ENCODE data around the gene TYW5. TPM values are rescaled to one million over a fixed set of nuclear protein-coding genes. Genes with fewer than 3 reads are reported as not detected.
"Not testable (repeated sequence)": the region's sequence is repeated elsewhere in the genome, so short reads cannot be mapped to it uniquely, and the experiment has no call there.

The TYW5 gene
- total and polyA plus RNA-seq, 7 donors = 2.4 to 8.0 (median 6.1) TPM

- peaks cover 0 to 9% (median 4%) of the 10 kb centered on the region in 4 donors for H3K4me1 ChIP-seq
- no peak overlapping the region for H3K27ac ChIP-seq
- no peaks in the 10 kb centered on the region for H3K27me3 ChIP-seq
- H3K36me3 ChIP-seq = peaks cover 0 to 17% (median 0%) of the 10 kb centered on the region in 4 donors
- WGBS, 2 donors = 75 to 82% methylated on average over 2 of the region's 2 CpGs
- DNase-seq = no peak
- no peak overlapping the region for H3K4me3 ChIP-seq
- no peaks in the 10 kb centered on the region for H3K9me3 ChIP-seq
- intact Hi-C loops (cut with DNase I) = no loop called here
- TF ChIP-seq CTCF (IDR thresholded peaks at IDR 0.05) (no peak), EP300 (IDR thresholded peaks at IDR 0.05) (no peak), POLR2A (IDR thresholded peaks at IDR 0.05) (no peak), POLR2AphosphoS5 (IDR thresholded peaks at IDR 0.05) (no peak)
Measured at GRCh38 chr2:199923924-199924323, 31.4 kb downstream of the TYW5 start.

- DNase-seq = no peak
- intact Hi-C loops (cut with DNase I) = no loop called here
- H3K4me1 ChIP-seq = peaks cover 0 to 9% (median 4%) of the 10 kb centered on the region in 4 donors
- H3K36me3 ChIP-seq = peaks cover 0 to 27% (median 0%) of the 10 kb centered on the region in 4 donors
- H3K4me3 ChIP-seq = no peak overlapping the region
- no peak for TF ChIP-seq CTCF (IDR thresholded peaks at IDR 0.05)
- TF ChIP-seq EP300 (IDR thresholded peaks at IDR 0.05) = no peak
- no peak for TF ChIP-seq POLR2AphosphoS5 (IDR thresholded peaks at IDR 0.05)
- no peak for TF ChIP-seq POLR2A (IDR thresholded peaks at IDR 0.05)
- H3K27me3 ChIP-seq = no peaks in the 10 kb centered on the region
- no peaks in the 10 kb centered on the region for H3K9me3 ChIP-seq
- H3K27ac ChIP-seq = no peak overlapping the region
- WGBS, 2 donors = 77% methylated on average over 5 of the region's 5 CpGs
Measured at GRCh38 chr2:199922856-199923255, 32.4 kb downstream of the TYW5 start.

- whole genome bisulfite sequencing, 2 donors = 83 to 88% methylated on average over 4 of the region's 4 CpGs
- DNase-seq = no peak
- H3K27ac ChIP-seq = no peak overlapping the region
- no peak overlapping the region for H3K4me3 ChIP-seq
- peaks cover 0 to 24% (median 0%) of the 10 kb centered on the region in 4 donors for H3K36me3 ChIP-seq
- H3K4me1 ChIP-seq = peaks cover 0 to 20% (median 8%) of the 10 kb centered on the region in 4 donors
- intact Hi-C loops (cut with DNase I) = no loop called here
- TF ChIP-seq CTCF (IDR thresholded peaks at IDR 0.05) (no peak), POLR2AphosphoS5 (IDR thresholded peaks at IDR 0.05) (no peak), POLR2A (IDR thresholded peaks at IDR 0.05) (no peak), EP300 (IDR thresholded peaks at IDR 0.05) (no peak)
- no peaks in the 10 kb centered on the region for H3K9me3 ChIP-seq
- H3K27me3 ChIP-seq = no peaks in the 10 kb centered on the region
Measured at GRCh38 chr2:199916980-199917379, 38.3 kb downstream of the TYW5 start.

GRCh38 chr2:199914372-199914958 is 40.8 kb downstream of the TYW5 start:
- intact Hi-C loops (cut with DNase I) = no loop called here
- H3K9me3 ChIP-seq = no peaks in the 10 kb centered on the region
- no peaks in the 10 kb centered on the region for H3K27me3 ChIP-seq
- H3K36me3 ChIP-seq = peaks cover 0 to 19% (median 0%) of the 10 kb centered on the region in 4 donors
- 70 to 77% methylated on average over 2 of the region's 2 CpGs for WGBS, 2 donors
- H3K4me3 ChIP-seq = no peak overlapping the region
- peaks cover 0 to 29% (median 14%) of the 10 kb centered on the region in 4 donors for H3K4me1 ChIP-seq
- no peak for DNase-seq
- no peak overlapping the region for H3K27ac ChIP-seq
- TF ChIP-seq POLR2AphosphoS5 (IDR thresholded peaks at IDR 0.05) (no peak), POLR2A (IDR thresholded peaks at IDR 0.05) (no peak), EP300 (IDR thresholded peaks at IDR 0.05) (no peak), CTCF (IDR thresholded peaks at IDR 0.05) (no peak)

GRCh38 chr2:199912553-199913114 is 42.7 kb downstream of the TYW5 start:
- 89 to 94% methylated on average over 12 of the region's 12 CpGs for WGBS, 2 donors
- H3K4me3 ChIP-seq = peak overlapping the region; percentile 75 to 95 (median 78)
- H3K27me3 ChIP-seq; DNase-seq; H3K36me3 ChIP-seq; H3K27ac ChIP-seq; H3K9me3 ChIP-seq; intact Hi-C loops (cut with DNase I): not testable (repeated sequence)
- H3K4me1 ChIP-seq = peaks cover 0 to 29% (median 14%) of the 10 kb centered on the region in 4 donors
